CD14-positive monocyte (primary cell): ENCODE data around the gene MYOM1. TPM values are rescaled to one million over a fixed set of nuclear protein-coding genes. Genes with fewer than 3 reads are reported as not detected.

Source experiments
- DNase-seq, 3 donors: peaks; one replicate each; pipeline ENCODE4 v3.0.0-alpha.2; 2011 to 2022
- H2AFZ ChIP-seq: 2 replicates; pipeline ENCODE4 v1.6.0; 2012; ENCODE audit warnings: mild to moderate bottlenecking, low read depth, low read length, inconsistent platforms; ENCODE audit not compliant: insufficient read depth, poor library complexity, severe bottlenecking
- H3K27ac ChIP-seq, 2 donors: 1 replicate in 1 of 2; 2 replicates in 1 of 2; pipeline ENCODE4 v1.5.1; 2012 to 2013; ENCODE audit warnings: low read length in 2 of 2, control low read depth in 1 of 2, inconsistent platforms in 1 of 2, low read depth in 1 of 2, mild to moderate bottlenecking in 1 of 2
- H3K27me3 ChIP-seq, 2 donors: one replicate each; pipeline versions ENCODE4 v1.6.0 to v1.6.1; 2011 to 2013; ENCODE audit warnings: low read length in 2 of 2; ENCODE audit not compliant: control insufficient read depth in 2 of 2, insufficient read depth in 2 of 2
- H3K36me3 ChIP-seq, 2 donors: replicated peaks in 1 of 2; 1 replicate in 1 of 2; 2 replicates in 1 of 2; pipeline versions ENCODE4 v1.5.1 to v1.6.1; 2012 to 2013; ENCODE audit warnings: low read length in 2 of 2, control low read depth in 1 of 2, inconsistent platforms in 1 of 2, mild to moderate bottlenecking in 1 of 2; ENCODE audit not compliant: insufficient read depth in 2 of 2, control insufficient read depth in 1 of 2
- H3K4me1 ChIP-seq, 2 donors: 1 replicate in 1 of 2; 2 replicates in 1 of 2; pipeline versions ENCODE4 v1.5.1 to v1.6.1; 2012 to 2013; ENCODE audit warnings: low read length in 2 of 2, control low read depth in 1 of 2, inconsistent platforms in 1 of 2, mild to moderate bottlenecking in 1 of 2, moderate library complexity in 1 of 2; ENCODE audit not compliant: insufficient read depth in 2 of 2, control insufficient read depth in 1 of 2
- H3K4me2 ChIP-seq: replicated peaks from 2 replicates; pipeline ENCODE3; 2012; ENCODE audit warnings: low read length, moderate library complexity, mild to moderate bottlenecking; ENCODE audit not compliant: poor library complexity, severe bottlenecking; ENCODE audit errors: extremely low read depth
- H3K4me3 ChIP-seq, 3 experiments: fragments of 200-600 bp in 1 of 3; sonication (generic) in 1 of 3; replicated peaks in 1 of 3; 1 replicate in 2 of 3; 2 replicates in 1 of 3; pipeline ENCODE4 v1.5.1; 2011 to 2013; ENCODE audit warnings: low read length in 3 of 3, mild to moderate bottlenecking in 3 of 3, control low read depth in 2 of 3, low read depth in 2 of 3, inconsistent platforms in 1 of 3, moderate library complexity in 1 of 3
- H3K79me2 ChIP-seq: 2 replicates; pipeline ENCODE4 v1.6.0; 2012; ENCODE audit warnings: mild to moderate bottlenecking, control low read depth, inconsistent platforms, low read length, moderate library complexity; ENCODE audit not compliant: insufficient read depth
- H3K9ac ChIP-seq: 2 replicates; pipeline ENCODE4 v1.6.0; 2017; ENCODE audit warnings: low read length, mild to moderate bottlenecking; ENCODE audit not compliant: insufficient read depth, poor library complexity, severe bottlenecking
- H3K9me3 ChIP-seq, 2 donors: replicated peaks in 1 of 2; 1 replicate in 1 of 2; 2 replicates in 1 of 2; pipeline versions ENCODE4 v1.5.1 to v1.6.1; 2012 to 2013; ENCODE audit warnings: low read length in 2 of 2, control low read depth in 1 of 2; ENCODE audit not compliant: control insufficient read depth in 1 of 2, insufficient read depth in 1 of 2
- H4K20me1 ChIP-seq: 2 replicates; pipeline ENCODE4 v1.6.0; 2012; ENCODE audit warnings: mild to moderate bottlenecking, low read length, control low read depth, moderate library complexity; ENCODE audit not compliant: insufficient read depth
- H3K27ac Mint-ChIP-seq, 7 donors: one replicate each; pipeline ENCODE4 v1.8.0; 2020; ENCODE audit warnings: mild to moderate bottlenecking in 7 of 7, mixed read lengths in 7 of 7, moderate library complexity in 6 of 7, inconsistent platforms in 2 of 7
- H3K27me3 Mint-ChIP-seq, 3 donors: one replicate each; pipeline ENCODE4 v1.8.0; 2021 to 2022; ENCODE audit warnings: low read depth in 3 of 3, mild to moderate bottlenecking in 3 of 3, mixed read lengths in 3 of 3, moderate library complexity in 3 of 3, inconsistent platforms in 1 of 3
- H3K36me3 Mint-ChIP-seq, 2 donors: one replicate each; pipeline ENCODE4 v1.8.0; 2020; ENCODE audit warnings: mixed read lengths in 2 of 2, inconsistent platforms in 1 of 2, mild to moderate bottlenecking in 1 of 2
- H3K4me1 Mint-ChIP-seq: one replicate; pipeline ENCODE4 v1.8.0; 2020; ENCODE audit warnings: mild to moderate bottlenecking, mixed read lengths
- H3K4me3 Mint-ChIP-seq, 2 donors: one replicate each; pipeline ENCODE4 v1.8.0; 2020; ENCODE audit warnings: mild to moderate bottlenecking in 2 of 2, mixed read lengths in 2 of 2, moderate library complexity in 1 of 2
- H3K9me3 Mint-ChIP-seq, 7 donors: one replicate each; pipeline ENCODE4 v1.8.0; 2020 to 2022; ENCODE audit warnings: mixed read lengths in 7 of 7, mild to moderate bottlenecking in 6 of 7, moderate library complexity in 6 of 7, inconsistent platforms in 2 of 7
- whole genome bisulfite sequencing: methylation state at CpG from one replicate; pipeline ENCODE4 v1.1.5; 2013; ENCODE audit warnings: missing lambda C conversion rate; ENCODE audit not compliant: insufficient coverage; 5-methylcytosine and 5-hydroxymethylcytosine counted together
- intact Hi-C, 2 donors: fragments of 100-400 bp; cut with micrococcal nuclease; formaldehyde crosslinking; loops; one replicate each; pipeline versions ENCODE4 v1.15.0 to v1.15.1; 2023
- polyA plus RNA-seq, 3 donors: library from polyadenylated mRNA; depleted of rRNA in 1 of 3; unstranded in 2 of 3; stranded (reverse) in 1 of 3; fragments of 300-500 nt in 2 of 3; fragments of >200 nt in 1 of 3; fragmentation: Illumina TruSeq in 2 of 3; gene quantifications; 1 replicate in 2 of 3; 2 replicates in 1 of 3; pipeline ENCODE4 v1.2.3, GENCODE V29; 2012 to 2021
- TF ChIP-seq, protein P1 (sequence below): fragments of 200-600 bp; IDR thresholded peaks from one replicate; pipeline ENCODE4 v1.8.0; 2022; ENCODE audit warnings: antibody characterized with exemption, mild to moderate bottlenecking

The MYOM1 gene
- polyA plus RNA-seq, 3 donors: 0.05 to 0.95 (median 0.22) TPM

- Histone ChIP-seq H3K36me3 (no peaks in the 10 kb centered on the region), H3K4me3 (no peak overlapping the region), H3K4me2 (no peak overlapping the region), H2AFZ (no peak overlapping the region), H3K27ac (no peak overlapping the region), H3K9ac (no peak overlapping the region), H3K27me3 (no peaks in the 10 kb centered on the region), H4K20me1 (no peaks in the 10 kb centered on the region), H3K9me3 (no peaks in the 10 kb centered on the region), H3K79me2 (no peaks in the 10 kb centered on the region), H3K4me1 (no peaks in the 10 kb centered on the region)
- TF ChIP-seq, protein P1, sequence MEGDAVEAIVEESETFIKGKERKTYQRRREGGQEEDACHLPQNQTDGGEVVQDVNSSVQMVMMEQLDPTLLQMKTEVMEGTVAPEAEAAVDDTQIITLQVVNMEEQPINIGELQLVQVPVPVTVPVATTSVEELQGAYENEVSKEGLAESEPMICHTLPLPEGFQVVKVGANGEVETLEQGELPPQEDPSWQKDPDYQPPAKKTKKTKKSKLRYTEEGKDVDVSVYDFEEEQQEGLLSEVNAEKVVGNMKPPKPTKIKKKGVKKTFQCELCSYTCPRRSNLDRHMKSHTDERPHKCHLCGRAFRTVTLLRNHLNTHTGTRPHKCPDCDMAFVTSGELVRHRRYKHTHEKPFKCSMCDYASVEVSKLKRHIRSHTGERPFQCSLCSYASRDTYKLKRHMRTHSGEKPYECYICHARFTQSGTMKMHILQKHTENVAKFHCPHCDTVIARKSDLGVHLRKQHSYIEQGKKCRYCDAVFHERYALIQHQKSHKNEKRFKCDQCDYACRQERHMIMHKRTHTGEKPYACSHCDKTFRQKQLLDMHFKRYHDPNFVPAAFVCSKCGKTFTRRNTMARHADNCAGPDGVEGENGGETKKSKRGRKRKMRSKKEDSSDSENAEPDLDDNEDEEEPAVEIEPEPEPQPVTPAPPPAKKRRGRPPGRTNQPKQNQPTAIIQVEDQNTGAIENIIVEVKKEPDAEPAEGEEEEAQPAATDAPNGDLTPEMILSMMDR: no peak
- Mint-ChIP-seq H3K4me1 (peaks cover 6% of the 10 kb centered on the region), H3K27me3 (no peaks in the 10 kb centered on the region), H3K9me3 (peaks cover 0 to 8% (median 4%) of the 10 kb centered on the region in 7 donors), H3K36me3 (no peaks in the 10 kb centered on the region), H3K4me3 (no peak overlapping the region), H3K27ac (no peak overlapping the region)
- peak in 1 of 3 donors; percentile 31 for DNase-seq
- no CpG with 5 or more reads among the region's 4 CpGs for WGBS
- intact Hi-C loops: no loop called here
Observed at GRCh38 chr18:3209859-3210569, 9.8 kb downstream of the MYOM1 start.

GRCh38 chr18:3207565-3207964 lies 12.2 kb downstream of the MYOM1 start:
- H3K9me3 Mint-ChIP-seq: peaks cover 4 to 11% (median 10%) of the 10 kb centered on the region in 7 donors
- TF ChIP-seq, protein P1: no peak
- peaks cover 0 to 3% of the 10 kb centered on the region in 2 donors for H3K9me3 ChIP-seq
- no peak overlapping the region for H3K4me3 ChIP-seq
- no peak for DNase-seq
- peaks cover 0 to 2% (median 0%) of the 10 kb centered on the region in 3 donors for H3K27me3 Mint-ChIP-seq
- no peak overlapping the region for H3K4me3 Mint-ChIP-seq
- H4K20me1 ChIP-seq: no peaks in the 10 kb centered on the region
- H3K27ac ChIP-seq: no peak overlapping the region
- no peaks in the 10 kb centered on the region for H3K79me2 ChIP-seq
- 100% methylated on average over 2 of the region's 2 CpGs for WGBS
- H3K4me1 ChIP-seq: no peaks in the 10 kb centered on the region
- no peaks in the 10 kb centered on the region for H3K36me3 Mint-ChIP-seq
- H3K27me3 ChIP-seq: no peaks in the 10 kb centered on the region
- no peak overlapping the region for H2AFZ ChIP-seq
- H3K4me1 Mint-ChIP-seq: no peaks in the 10 kb centered on the region
- no peak overlapping the region for H3K4me2 ChIP-seq
- H3K36me3 ChIP-seq: no peaks in the 10 kb centered on the region
- no peak overlapping the region for H3K27ac Mint-ChIP-seq
- no peak overlapping the region for H3K9ac ChIP-seq
- intact Hi-C loops: no loop called here
